Measurements from ENCODE around the gene P3H2. TPM values are rescaled to one million over a fixed set of nuclear protein-coding genes. Genes with fewer than 3 reads are reported as not detected.

Gene P3H2
- total RNA-seq, 1 experiment from 2014 or later, result 19.6 TPM

DNA sequence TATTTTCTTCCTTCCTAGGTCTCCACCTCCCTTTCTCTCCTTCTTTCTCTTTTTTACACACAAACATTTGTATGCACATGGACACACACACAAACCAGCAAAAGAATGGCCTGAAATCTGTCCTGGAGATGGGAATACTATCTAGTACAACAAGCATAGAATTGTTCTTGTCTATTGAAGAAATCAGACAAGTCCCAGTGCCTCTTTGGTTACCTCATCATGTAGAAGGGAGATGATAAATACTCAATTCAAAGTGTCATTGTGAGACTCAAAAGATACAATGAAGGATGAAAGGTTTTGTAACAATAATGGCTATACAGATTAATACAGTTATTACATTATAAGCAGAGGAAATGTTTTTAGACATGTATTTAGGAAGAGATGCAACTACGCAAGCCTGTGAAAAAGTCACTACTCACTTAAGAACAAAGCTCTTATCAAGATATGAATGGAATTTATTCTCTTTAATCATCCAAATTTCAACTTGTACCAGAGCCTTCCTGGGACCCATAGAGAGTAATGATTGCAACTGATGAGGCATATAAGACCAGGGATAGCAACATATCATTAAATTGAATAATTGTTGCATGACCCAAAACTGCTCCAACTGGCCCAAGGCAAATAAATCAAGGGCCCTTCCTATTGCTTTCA is 43.2 kb downstream of the P3H2 start:
- DNase-seq (ENCODE audit: low spot score), result no peak
- Histone ChIP-seq H3K27ac (ENCODE audit: low read depth, low read length, poor library complexity, severe bottlenecking) (no peak overlapping the region), H3K36me3 (ENCODE audit: insufficient read depth, low read length, poor library complexity, severe bottlenecking) (no peaks in the 10 kb centered on the region), H3K4me3 (ENCODE audit: low read depth, low read length, poor library complexity, severe bottlenecking) (no peak overlapping the region), H3K4me1 (ENCODE audit: insufficient read depth, low read length, poor library complexity, severe bottlenecking) (peaks cover 10% of the 10 kb centered on the region), H3K9me3 (ENCODE audit: low read depth, low read length, poor library complexity, severe bottlenecking) (no peaks in the 10 kb centered on the region), H3K27me3 (replicated peaks; ENCODE audit: insufficient read depth, low read depth, low read length, poor library complexity) (no peaks in the 10 kb centered on the region)
- ChIA-PET POLR2A (ENCODE audit: low non-redundant PET) (no interaction called here), CTCF (no interaction called here)
- BruUV-seq (replicated peaks), result no TSS peak
- intact Hi-C loops (cut with micrococcal nuclease; ENCODE audit: unreplicated experiment), result no loop called here
- no peak for TF ChIP-seq EZH2 (IDR thresholded peaks at IDR 0.05; ENCODE audit: borderline replicate concordance, low read depth, low read length, poor library complexity, severe bottlenecking)
- TF ChIP-seq, protein P1, sequence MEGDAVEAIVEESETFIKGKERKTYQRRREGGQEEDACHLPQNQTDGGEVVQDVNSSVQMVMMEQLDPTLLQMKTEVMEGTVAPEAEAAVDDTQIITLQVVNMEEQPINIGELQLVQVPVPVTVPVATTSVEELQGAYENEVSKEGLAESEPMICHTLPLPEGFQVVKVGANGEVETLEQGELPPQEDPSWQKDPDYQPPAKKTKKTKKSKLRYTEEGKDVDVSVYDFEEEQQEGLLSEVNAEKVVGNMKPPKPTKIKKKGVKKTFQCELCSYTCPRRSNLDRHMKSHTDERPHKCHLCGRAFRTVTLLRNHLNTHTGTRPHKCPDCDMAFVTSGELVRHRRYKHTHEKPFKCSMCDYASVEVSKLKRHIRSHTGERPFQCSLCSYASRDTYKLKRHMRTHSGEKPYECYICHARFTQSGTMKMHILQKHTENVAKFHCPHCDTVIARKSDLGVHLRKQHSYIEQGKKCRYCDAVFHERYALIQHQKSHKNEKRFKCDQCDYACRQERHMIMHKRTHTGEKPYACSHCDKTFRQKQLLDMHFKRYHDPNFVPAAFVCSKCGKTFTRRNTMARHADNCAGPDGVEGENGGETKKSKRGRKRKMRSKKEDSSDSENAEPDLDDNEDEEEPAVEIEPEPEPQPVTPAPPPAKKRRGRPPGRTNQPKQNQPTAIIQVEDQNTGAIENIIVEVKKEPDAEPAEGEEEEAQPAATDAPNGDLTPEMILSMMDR (conservative IDR thresholded peaks at IDR 0.05; ENCODE audit: low read depth, low read length), result no peak

DNA sequence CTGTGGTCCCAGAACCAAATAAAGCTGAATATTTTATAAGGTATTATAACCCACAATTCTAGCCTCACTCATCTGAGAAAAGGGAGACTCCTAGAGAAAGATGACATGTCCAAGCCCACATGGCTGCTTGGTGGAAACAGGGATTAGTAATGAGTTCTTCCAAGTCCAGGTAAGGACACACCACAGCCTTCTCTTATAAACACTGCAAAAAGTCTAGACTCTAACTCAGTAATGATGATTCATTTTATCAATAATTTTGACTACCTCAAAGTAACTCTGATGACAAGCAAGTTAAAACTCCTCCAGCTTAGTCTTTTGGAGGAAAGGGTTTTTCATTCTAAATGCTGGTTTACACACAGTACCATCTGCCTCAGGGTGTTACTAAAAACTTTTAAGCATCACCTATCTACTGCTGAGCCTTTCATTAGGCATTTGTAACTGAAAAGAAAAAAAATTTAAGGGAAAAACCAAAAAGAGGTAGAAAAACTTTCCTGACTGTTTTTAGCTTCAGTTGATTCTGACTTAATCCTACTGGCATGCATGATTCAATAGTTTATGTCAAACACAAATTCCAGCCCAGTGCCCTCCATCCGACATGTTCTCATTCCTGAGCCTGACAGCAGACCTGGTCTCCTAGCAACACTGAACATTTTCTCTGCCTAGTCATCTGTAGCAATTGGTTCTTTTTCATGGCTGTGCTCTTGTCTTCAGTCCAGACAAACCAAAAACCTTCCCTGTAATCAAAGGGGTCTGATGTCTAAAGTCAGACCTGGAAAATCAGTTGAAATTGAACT is 43.9 kb downstream of the P3H2 start:
- no peak overlapping the region for H3K27ac ChIP-seq (ENCODE audit: low read depth, low read length, poor library complexity, severe bottlenecking)
- CTCF ChIA-PET, result no interaction called here

DNA sequence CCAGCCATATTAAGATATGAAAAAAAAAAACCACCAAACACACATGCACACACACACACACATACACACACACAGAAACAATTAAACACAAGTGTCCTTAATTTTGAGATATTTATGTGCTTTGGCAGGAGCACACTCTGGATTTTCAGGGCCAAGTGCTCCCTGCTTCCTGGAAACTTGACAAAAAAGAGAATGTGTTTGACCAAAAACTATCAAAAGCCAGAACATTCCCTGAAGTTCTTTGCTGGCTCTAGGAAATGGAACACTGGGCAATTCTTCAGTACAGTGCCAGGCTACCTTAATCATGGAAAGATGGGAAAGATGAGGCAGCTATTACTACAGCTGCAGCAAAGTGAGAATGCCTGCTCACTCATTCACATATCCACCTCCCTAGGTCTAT is 44.6 kb downstream of the P3H2 start:
- DNase-seq (ENCODE audit: low spot score), result no peak
- H3K4me3 ChIP-seq (ENCODE audit: low read depth, low read length, poor library complexity, severe bottlenecking), result no peak overlapping the region
- no peak overlapping the region for H3K27ac ChIP-seq (ENCODE audit: low read depth, low read length, poor library complexity, severe bottlenecking)
- ChIA-PET CTCF (no interaction called here), POLR2A (ENCODE audit: low non-redundant PET) (no interaction called here)
- no peaks in the 10 kb centered on the region for H3K9me3 ChIP-seq (ENCODE audit: low read depth, low read length, poor library complexity, severe bottlenecking)
- TF ChIP-seq, protein P1 (conservative IDR thresholded peaks at IDR 0.05; ENCODE audit: low read depth, low read length), result no peak
- TF ChIP-seq EZH2 (IDR thresholded peaks at IDR 0.05; ENCODE audit: borderline replicate concordance, low read depth, low read length, poor library complexity, severe bottlenecking), result no peak
- intact Hi-C loops (cut with micrococcal nuclease; ENCODE audit: unreplicated experiment), result no loop called here
- no peaks in the 10 kb centered on the region for H3K36me3 ChIP-seq (ENCODE audit: insufficient read depth, low read length, poor library complexity, severe bottlenecking)
- H3K27me3 ChIP-seq (replicated peaks; ENCODE audit: insufficient read depth, low read depth, low read length, poor library complexity), result no peaks in the 10 kb centered on the region
- H3K4me1 ChIP-seq (ENCODE audit: insufficient read depth, low read length, poor library complexity, severe bottlenecking), result peaks cover 16% of the 10 kb centered on the region
- no TSS peak for BruUV-seq (replicated peaks)

More for the DNA sequence above, 43.9 kb downstream of the P3H2 start:
- POLR2A ChIA-PET (ENCODE audit: low non-redundant PET), result no interaction called here
- H3K36me3 ChIP-seq (ENCODE audit: insufficient read depth, low read length, poor library complexity, severe bottlenecking), result no peaks in the 10 kb centered on the region
- peak; percentile 72 for DNase-seq (ENCODE audit: low spot score)
- BruUV-seq (replicated peaks), result no TSS peak
- H3K27me3 ChIP-seq (replicated peaks; ENCODE audit: insufficient read depth, low read depth, low read length, poor library complexity), result no peaks in the 10 kb centered on the region
- H3K9me3 ChIP-seq (ENCODE audit: low read depth, low read length, poor library complexity, severe bottlenecking), result no peaks in the 10 kb centered on the region
- intact Hi-C loops (cut with micrococcal nuclease; ENCODE audit: unreplicated experiment), result no loop called here
- H3K4me1 ChIP-seq (ENCODE audit: insufficient read depth, low read length, poor library complexity, severe bottlenecking), result peaks cover 10% of the 10 kb centered on the region
- TF ChIP-seq, protein P1 (conservative IDR thresholded peaks at IDR 0.05; ENCODE audit: low read depth, low read length), result no peak
- TF ChIP-seq EZH2 (IDR thresholded peaks at IDR 0.05; ENCODE audit: borderline replicate concordance, low read depth, low read length, poor library complexity, severe bottlenecking), result no peak
- no peak overlapping the region for H3K4me3 ChIP-seq (ENCODE audit: low read depth, low read length, poor library complexity, severe bottlenecking)

All from A673 (cell line).